PC-3 (cell line): ENCODE measurements around the gene KRT12. TPM values are rescaled to one million over a fixed set of nuclear protein-coding genes. Genes with fewer than 3 reads are reported as not detected.

Source experiments
- ATAC-seq: fragments of 200-7000 bp; cut with Tn5 transposase; 2 replicates; pipeline ENCODE4 v1.9.1; 2020; ENCODE audit warnings: mild to moderate bottlenecking, moderate library complexity
- BruUV-seq: library from RNA; stranded (reverse); fragments of 400-500 nt; replicated peaks from 2 replicates; lab custom pipeline; 2021; lab: Mats Ljungman, UMichigan
- CTCF ChIA-PET: fragments of 300-600 bp; sonication (Branson Sonifier 250); formaldehyde crosslinking; loops from one replicate; lab custom pipeline; 2022; ENCODE audit warnings: antibody characterized with exemption; lab: Charles Lee
- POLR2A ChIA-PET: fragments of 300-600 bp; sonication (Branson Sonifier 250); formaldehyde crosslinking; loops from one replicate; lab custom pipeline; 2022; ENCODE audit warnings: antibody characterized with exemption; ENCODE audit not compliant: unreplicated experiment; lab: Charles Lee
- DNase-seq: peaks from one replicate; pipeline ENCODE4 v3.0.0-alpha.2; 2015
- H2AFZ ChIP-seq: fragments of 300-600 bp; sonication (generic); 2 replicates; pipeline ENCODE4 v1.6.0; 2016; ENCODE audit warnings: antibody characterized with exemption, low read length
- H3F3A ChIP-seq: fragments of 300-600 bp; sonication (generic); one replicate; pipeline ENCODE4 v1.6.0; 2017; ENCODE audit warnings: antibody characterized with exemption, low read length, control low read depth, mild to moderate bottlenecking; ENCODE audit not compliant: unreplicated experiment
- H3K27ac ChIP-seq: fragments of 300-600 bp; sonication (generic); 2 replicates; pipeline ENCODE4 v1.5.1; 2016; ENCODE audit warnings: mild to moderate bottlenecking, low read length
- H3K27me3 ChIP-seq: fragments of 300-600 bp; sonication (generic); 2 replicates; pipeline ENCODE4 v1.6.1; 2016; ENCODE audit warnings: low read length, mixed read lengths
- H3K36me3 ChIP-seq: fragments of 300-600 bp; sonication (generic); 2 replicates; pipeline ENCODE4 v1.6.1; 2016; ENCODE audit warnings: low read depth, mixed run types, low read length, mixed read lengths
- H3K4me1 ChIP-seq: fragments of 300-600 bp; sonication (generic); 2 replicates; pipeline ENCODE4 v1.5.1; 2016; ENCODE audit warnings: low read length; ENCODE audit not compliant: insufficient read depth
- H3K4me2 ChIP-seq: fragments of 300-600 bp; sonication (generic); 2 replicates; pipeline ENCODE4 v1.6.0; 2016; ENCODE audit warnings: low read length
- H3K4me3 ChIP-seq: fragments of 300-600 bp; sonication (generic); 2 replicates; pipeline ENCODE4 v1.5.1; 2016; ENCODE audit warnings: mild to moderate bottlenecking, low read length, mixed read lengths
- H3K79me2 ChIP-seq: fragments of 300-600 bp; sonication (generic); 2 replicates; pipeline ENCODE4 v1.6.1; 2017; ENCODE audit warnings: low read length, mixed read lengths
- H3K9ac ChIP-seq: fragments of 300-600 bp; sonication (generic); 2 replicates; pipeline ENCODE4 v1.6.0; 2016; ENCODE audit warnings: mild to moderate bottlenecking, low read length
- H3K9me2 ChIP-seq: fragments of 300-600 bp; sonication (generic); replicated peaks from 2 replicates; pipeline ENCODE4 v1.6.1; 2016; ENCODE audit warnings: mixed run types, low read length, mixed read lengths
- H3K9me3 ChIP-seq: fragments of 300-600 bp; sonication (generic); 2 replicates; pipeline ENCODE4 v1.6.1; 2016; ENCODE audit warnings: low read length, mixed read lengths
- H4K20me1 ChIP-seq: fragments of 300-600 bp; sonication (generic); 2 replicates; pipeline ENCODE4 v1.6.1; 2016; ENCODE audit warnings: low read length, mixed read lengths
- CTCF ChIP-seq: fragments of 300-600 bp; sonication (generic); conservative IDR thresholded peaks from 2 replicates; pipeline ENCODE4 v1.5.1; 2017; ENCODE audit warnings: antibody characterized with exemption, low read depth, mild to moderate bottlenecking, low read length
- EZH2 ChIP-seq: fragments of 300-600 bp; sonication (generic); IDR thresholded peaks from one replicate; pipeline ENCODE4 v1.6.1; 2017; ENCODE audit warnings: antibody characterized with exemption, mild to moderate bottlenecking, low read length; ENCODE audit not compliant: unreplicated experiment
- EZH2phosphoT487 ChIP-seq: fragments of 300-600 bp; sonication (generic); IDR thresholded peaks from 2 replicates; pipeline ENCODE4 v1.6.1; 2018; ENCODE audit warnings: mild to moderate bottlenecking, antibody characterized with exemption, low read length, borderline replicate concordance
- intact Hi-C: fragments of 100-400 bp; cut with micrococcal nuclease; formaldehyde crosslinking; loops from 2 replicates; pipeline ENCODE4 v1.9.0; 2023
- total RNA-seq: library from RNA; depleted of rRNA; stranded (reverse); fragments of >200 nt; gene quantifications from 2 replicates; pipeline ENCODE4 v1.2.3, GENCODE V29; 2014

Gene KRT12
- total RNA-seq, 1 experiment from 2014 or later = not detected

- Histone ChIP-seq H3K4me2 (no peak overlapping the region), H3K9me2 (no peaks in the 10 kb centered on the region), H4K20me1 (no peaks in the 10 kb centered on the region), H3K4me1 (peaks cover 81% of the 10 kb centered on the region), H3K9ac (peak overlapping the region; percentile 11; the same call in 1 of the 2 replicates), H3K4me3 (no peak overlapping the region), H3K27me3 (no peaks in the 10 kb centered on the region), H2AFZ (no peak overlapping the region), H3K27ac (peak overlapping the region; percentile 98), H3K9me3 (no peaks in the 10 kb centered on the region), H3K36me3 (no peaks in the 10 kb centered on the region), H3F3A (peaks cover 4% of the 10 kb centered on the region), H3K79me2 (no peaks in the 10 kb centered on the region)
- intact Hi-C loops = loop anchor here (10.0 kb wide), 2 partner anchors 92 to 302 kb away; partner anchors contain the start of gene KRTAP3-1
- ChIA-PET CTCF (interaction anchor here (0.7 kb wide), 1 partner anchor 635 kb away, joined by 4 read pairs; no protein-coding TSS in a partner anchor), POLR2A (interaction anchor here (0.8 kb wide), 1 partner anchor 218 kb away, joined by 11 read pairs; no protein-coding TSS in a partner anchor)
- BruUV-seq = no TSS peak
- DNase-seq (peak; percentile 52), ATAC-seq (peak; percentile 25; the same call in 1 of the 2 replicates)
- TF ChIP-seq CTCF = no peak
- TF ChIP-seq EZH2phosphoT487 = no peak
- no peak for TF ChIP-seq EZH2
These were observed 45.6 kb upstream of the KRT12 start for GRCh38 chr17:40912486-40913210.

- Histone ChIP-seq H3F3A (no peaks in the 10 kb centered on the region), H3K9me2 (no peaks in the 10 kb centered on the region), H4K20me1 (no peaks in the 10 kb centered on the region), H3K27me3 (no peaks in the 10 kb centered on the region), H3K36me3 (no peaks in the 10 kb centered on the region), H3K4me1 (peaks cover 68% of the 10 kb centered on the region), H3K79me2 (no peaks in the 10 kb centered on the region), H3K9ac (peak overlapping the region; percentile 79), H3K4me3 (no peak overlapping the region; the same call in 1 of the 2 replicates), H3K27ac (peak overlapping the region; percentile 98), H2AFZ (no peak overlapping the region), H3K4me2 (peak overlapping the region; percentile 79), H3K9me3 (no peaks in the 10 kb centered on the region)
- DNase-seq (peak; percentile 31), ATAC-seq (no peak)
- no TSS peak for BruUV-seq
- ChIA-PET CTCF (interaction anchor here (0.7 to 1.0 kb wide), 2 partner anchors 107 to 412 kb away, joined by 3 read pairs; no protein-coding TSS in a partner anchor), POLR2A (no interaction called here)
- intact Hi-C loops = loop anchor here (10.0 kb wide), 2 partner anchors 94 to 304 kb away; partner anchors contain the start of gene KRTAP3-1
- TF ChIP-seq CTCF = no peak
- no peak for TF ChIP-seq EZH2
- TF ChIP-seq EZH2phosphoT487 = no peak
These were observed 43.4 kb upstream of the KRT12 start for GRCh38 chr17:40910441-40910841.
